Smooth muscle cell of the brain vasculature (primary cell): ENCODE results near the gene CYSRT1.
"Not testable (repeated sequence)": the region's sequence is repeated elsewhere in the genome, so short reads cannot be mapped to it uniquely, and the experiment has no call there.

Experiments used
- DNase-seq: peaks from one replicate; pipeline ENCODE4 v3.0.0-alpha.2; 2012; ENCODE audit warnings: low read depth, low spot score

CYSRT1 gene

DNA sequence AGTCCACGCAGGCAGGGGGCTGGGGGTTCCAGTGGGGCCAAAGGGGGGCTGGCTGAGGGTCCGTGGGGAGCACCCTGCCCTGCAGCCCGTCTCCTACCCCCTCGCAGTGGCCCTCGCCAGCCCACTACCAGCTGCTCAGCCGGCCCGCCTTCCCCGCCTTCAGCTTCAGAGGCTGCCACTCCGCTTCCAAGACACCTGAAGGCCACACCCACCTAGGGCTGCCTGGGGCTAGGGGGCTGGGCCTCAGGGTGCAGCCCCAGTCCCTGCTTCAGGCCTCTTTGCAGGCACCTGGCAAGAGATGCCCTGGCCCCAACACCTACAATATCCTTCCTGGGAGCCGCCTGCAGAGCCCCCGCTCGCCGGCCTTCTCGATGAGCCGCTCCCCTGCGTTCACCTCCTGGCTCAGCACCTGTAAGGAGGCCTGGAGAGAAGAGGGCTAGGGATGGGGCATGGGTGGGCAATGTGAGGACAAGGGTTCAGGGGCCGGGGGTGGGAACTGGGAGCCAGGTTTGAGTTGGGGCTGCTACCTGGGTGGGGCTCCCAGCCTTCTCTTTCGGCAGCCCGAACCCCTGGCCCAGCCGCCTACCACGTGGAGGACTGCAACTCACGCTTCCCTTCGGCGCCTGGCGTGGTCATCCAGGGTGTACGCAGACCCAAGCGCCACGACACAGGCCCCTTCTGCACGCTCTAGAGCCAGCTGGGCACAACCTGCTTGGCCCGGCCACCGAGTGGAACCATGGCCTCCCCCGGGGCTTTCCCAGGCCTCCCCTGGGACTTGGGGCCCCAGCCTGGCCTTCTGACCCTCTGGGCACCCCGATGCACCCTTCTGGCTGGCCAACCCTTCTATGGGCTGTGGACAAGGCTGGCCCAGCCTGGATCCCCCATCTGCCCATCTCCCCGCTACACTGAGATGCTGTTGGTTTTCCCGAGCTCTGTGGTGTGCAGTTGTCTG, 27.9 kb downstream of the CYSRT1 start:
- no peak for DNase-seq

DNA sequence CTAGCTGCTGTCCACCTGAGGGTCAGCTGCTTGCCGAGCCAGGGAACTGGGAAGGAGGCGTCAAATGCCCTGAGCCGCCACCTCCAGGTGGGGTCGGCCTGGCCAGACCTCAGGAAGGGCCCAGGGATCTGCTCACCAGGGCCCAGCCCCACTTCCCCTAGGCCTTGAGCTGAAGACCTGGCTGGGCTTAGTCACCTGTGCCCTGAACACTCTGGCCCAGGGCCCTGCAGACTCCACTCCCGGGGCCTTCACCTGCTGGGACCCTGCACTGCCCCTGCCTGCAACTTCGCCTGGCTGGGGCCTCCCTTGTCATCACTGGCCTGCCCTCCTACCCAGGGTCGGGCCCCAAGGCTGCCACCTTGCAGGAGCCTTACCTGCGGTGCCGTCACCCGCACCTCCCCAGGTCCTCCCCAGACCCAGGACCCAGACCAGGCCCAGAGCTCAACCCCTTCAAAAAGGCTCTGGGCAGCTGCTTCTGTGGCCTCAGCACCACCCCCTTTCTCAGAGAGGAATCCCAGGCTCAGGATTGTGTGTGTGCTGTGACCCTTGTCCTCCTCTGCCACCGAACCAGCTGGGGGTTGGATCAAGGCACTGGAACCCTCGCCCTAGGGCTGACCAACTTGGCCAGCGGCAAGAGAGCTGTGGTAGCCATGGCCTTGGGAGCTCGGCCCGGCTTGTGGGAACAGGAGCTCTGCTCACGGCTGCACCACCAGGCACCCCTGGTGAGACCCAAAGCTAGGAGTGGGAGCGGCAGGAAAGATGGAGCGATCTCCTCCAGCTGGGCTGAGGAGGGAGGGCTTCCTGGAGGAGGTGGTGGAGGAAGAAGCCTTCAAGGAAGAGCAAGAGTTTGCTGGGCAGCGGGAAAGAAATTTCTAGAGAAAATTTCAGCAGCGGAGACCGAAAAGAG, 29.0 kb downstream of the CYSRT1 start:
- no peak for DNase-seq

DNA sequence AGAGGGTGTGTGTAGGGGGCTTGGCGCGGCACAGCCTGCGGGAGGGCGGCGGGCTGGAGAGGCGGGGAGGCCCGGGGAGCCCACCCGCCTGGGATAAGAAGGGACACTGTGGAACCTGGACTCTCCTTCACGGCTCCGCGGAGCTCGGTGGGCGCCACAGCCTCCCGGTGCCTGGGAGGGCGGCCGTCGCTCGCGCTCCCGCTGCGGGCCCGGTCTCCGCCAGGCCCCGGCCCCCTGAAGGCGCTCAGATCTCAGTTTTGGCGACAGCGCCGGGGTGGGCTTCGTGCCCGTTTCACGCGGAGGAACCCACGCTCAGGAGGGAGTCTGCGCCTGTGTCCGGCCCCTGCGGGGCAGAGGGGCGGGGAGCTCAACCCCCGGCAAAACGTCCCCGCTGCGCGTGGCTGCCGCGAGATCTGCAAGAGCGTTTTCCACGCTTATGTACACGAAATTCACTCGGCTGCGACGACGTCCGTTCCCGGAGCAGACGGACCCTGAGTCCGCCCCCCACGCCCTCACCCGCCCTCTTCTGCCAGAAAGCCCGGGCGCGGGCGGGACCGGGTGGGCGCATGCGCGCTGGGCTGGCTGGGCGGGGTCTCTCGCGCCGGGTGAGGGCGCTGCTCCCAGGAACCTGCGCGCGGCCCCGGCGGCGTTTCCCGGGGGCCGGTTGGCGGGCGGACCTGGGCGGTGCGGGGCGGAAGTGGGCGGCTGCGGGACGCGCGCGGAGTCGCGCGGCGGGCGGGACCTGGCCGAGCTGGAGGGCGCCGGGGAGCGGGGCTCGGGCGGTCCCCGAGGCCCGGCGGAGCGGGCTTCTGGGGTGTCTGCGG, 29.9 kb downstream of the CYSRT1 start, which contains the start of gene NELFB:
NELFB (plus strand) TSS at position 704 of the 824 bp plus-strand sequence.
- no peak for DNase-seq

DNA sequence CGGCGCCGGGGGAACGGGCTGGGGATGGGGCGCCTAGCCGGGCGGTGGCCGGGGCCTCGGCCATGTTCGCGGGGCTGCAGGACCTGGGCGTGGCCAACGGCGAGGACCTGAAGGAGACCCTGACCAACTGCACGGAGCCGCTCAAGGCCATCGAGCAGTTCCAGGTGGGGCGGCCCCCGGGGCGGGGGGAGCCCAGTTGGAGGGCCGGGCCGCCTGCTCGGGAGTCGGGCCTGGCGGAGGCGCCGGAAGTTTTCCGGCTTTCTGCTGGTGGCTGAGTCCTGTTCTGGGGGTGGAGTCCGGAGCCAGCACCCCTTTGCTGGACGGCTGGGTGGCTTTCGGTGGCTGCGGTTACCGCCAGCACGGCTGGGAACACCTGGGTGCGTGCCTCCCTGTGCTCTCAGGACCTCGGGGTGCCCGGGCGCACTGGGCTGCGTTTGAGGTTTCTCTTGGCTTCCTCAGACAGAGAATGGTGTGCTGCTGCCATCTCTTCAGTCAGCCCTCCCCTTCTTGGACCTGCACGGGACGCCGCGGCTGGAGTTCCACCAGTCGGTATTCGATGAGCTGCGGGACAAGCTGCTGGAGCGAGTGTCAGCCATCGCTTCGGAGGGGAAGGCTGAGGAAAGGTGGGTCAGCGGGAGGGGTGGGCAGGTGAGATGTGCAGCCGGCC, 30.6 kb downstream of the CYSRT1 start:
- no peak for DNase-seq

DNA sequence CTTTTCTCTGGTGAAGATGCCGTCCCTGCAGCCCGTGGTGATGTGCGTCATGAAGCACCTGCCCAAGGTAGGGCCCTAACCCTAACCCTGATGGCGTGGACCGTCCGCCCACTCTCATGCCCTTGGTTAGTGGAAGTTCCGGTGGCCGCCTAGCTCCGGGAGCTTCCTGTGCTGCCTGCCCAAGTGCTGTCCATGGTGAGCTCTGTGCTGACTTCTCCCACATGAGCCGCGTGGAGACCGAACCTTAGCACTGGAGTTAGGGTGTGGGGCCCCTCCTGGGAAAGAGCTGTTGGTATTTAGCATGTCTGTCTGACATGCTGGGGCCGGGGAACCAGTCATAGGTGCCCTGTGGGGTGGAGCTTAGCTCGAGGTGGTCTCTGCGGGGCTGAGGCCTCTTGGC, 31.4 kb downstream of the CYSRT1 start:
- no peak for DNase-seq

DNA sequence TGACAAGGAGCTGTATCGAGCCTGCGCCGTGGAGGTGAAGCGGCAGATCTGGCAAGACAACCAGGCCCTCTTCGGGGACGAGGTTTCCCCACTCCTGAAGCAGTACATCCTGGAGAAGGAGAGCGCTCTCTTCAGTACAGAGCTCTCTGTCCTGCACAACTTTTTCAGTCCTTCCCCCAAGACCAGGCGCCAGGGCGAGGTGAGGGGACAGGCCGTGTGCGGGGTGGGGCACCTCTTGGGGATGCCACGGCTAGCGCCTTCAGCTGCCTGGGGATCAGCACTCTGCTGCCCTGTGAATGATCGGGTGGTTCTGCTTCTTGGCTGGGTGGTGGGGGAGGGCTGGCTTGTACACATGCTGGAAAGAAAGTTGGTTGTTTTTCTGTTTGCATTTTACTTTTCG, 31.9 kb downstream of the CYSRT1 start:
- no peak for DNase-seq

DNA sequence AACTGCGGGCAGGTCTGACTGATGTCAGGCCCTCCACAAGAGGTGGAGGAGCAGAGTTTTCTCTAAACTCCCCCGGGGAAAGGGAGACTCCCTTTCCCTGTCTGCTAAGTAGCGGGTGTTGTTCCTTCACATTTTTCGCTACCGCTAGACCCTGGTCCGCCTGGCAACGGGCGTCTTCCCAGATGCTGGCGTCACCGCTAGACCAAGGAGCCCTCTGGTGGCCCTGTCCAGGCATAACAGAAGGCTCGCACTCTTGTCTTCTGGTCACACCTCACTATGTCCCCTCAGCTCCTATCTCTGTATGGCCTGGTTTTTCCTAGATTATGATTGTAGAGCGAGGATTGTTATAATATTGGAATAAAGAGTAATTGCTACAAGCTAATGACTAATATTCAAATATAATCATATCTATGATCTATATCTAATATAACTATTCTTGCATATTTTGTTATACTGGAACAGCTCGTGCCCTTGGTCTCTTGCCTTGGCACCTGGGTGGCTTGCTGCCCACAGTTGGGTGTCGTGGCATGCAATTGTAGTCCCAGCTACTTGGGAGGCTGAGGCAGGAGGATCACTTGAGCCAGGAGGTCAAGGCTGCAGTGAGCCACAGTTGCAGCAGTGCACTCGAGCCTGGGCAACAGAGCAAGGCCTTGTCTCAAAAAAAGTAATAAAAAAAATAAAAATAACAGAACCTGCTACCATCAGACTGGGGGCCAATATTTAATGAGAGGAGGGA, 37.4 kb downstream of the CYSRT1 start:
- not testable (repeated sequence) for DNase-seq

DNA sequence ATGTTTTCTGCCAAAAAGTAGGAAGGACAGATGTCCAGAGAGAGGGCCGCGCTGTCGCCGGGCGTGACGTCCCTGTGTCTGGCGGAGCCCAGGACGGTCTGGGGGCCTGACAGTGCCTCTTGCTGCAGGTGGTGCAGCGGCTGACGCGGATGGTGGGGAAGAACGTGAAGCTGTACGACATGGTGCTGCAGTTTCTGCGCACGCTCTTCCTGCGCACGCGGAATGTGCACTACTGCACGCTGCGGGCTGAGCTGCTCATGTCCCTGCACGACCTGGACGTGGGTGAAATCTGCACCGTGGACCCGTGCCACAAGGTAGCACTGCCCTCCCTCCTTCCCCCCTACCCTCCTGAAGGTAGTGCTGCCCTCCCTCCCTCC, 37.9 kb downstream of the CYSRT1 start:
- no peak for DNase-seq

DNA sequence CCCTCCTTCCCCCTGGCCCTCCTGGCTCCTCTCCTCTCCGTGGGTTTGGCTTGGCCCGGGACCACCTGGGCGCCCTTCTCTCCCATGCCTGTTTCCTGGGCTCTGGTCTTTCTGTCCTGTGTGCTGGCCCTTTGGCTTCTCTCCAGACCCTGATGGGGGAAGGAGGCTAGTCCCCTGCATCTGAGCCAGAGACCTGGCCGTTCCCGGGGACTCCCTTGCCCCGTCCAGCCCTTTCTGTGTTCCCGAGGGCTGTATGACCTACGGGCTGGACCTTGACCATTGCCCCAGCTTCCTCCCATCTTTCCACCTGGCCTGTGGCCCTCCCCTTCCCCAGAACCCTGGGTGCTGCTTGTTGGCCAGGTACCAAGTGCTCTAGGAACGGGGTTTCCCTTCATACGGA, 38.5 kb downstream of the CYSRT1 start:
- no peak for DNase-seq

DNA sequence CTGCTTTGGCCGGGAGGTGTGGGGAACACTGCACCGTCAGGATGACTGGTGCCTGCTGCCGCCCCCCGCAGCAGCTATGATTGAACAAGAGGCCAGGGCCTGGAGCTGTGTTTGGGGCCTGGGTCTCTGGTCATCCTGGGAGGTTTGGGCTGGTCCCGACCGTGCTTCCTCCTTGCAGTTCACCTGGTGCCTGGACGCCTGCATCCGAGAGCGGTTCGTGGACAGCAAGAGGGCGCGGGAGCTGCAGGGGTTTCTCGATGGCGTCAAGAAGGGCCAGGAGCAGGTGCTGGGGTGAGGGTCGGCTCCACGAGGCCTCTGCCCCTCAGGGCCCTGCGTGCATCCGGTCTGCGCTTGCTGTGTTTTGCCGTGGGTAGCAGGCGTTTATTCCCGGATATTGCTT, 39.1 kb downstream of the CYSRT1 start:
- no peak for DNase-seq

DNA sequence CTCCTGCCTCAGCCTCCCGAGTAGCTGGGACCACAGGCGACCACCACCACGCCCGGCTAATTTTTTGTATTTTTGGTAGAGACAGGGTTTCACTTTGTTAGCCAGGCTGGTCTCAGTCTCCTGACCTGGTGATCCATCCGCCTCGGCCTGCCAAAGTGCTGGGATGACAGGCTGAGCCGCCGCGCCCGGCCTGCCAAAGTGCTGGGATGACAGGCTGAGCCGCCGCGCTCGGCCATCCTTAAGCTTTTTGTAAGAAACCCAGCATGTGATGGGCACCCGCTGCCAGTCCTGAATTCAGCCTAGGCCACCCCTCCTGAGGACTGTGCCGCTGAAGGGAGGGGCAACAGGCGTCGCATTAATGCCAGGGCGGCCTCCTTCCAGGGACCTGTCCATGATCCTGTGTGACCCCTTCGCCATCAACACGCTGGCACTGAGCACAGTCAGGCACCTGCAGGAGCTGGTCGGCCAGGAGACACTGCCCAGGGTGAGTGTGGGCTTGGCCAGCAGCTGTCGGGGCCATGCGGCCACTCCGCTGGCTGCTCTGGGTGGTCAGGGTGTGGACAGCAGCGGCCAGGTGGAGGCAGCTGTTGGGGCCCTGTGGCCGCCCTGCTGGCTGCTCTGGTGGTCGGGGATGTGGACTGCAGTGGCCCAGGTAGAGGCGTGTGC, 40.7 kb downstream of the CYSRT1 start:
- DNase-seq = no peak

DNA sequence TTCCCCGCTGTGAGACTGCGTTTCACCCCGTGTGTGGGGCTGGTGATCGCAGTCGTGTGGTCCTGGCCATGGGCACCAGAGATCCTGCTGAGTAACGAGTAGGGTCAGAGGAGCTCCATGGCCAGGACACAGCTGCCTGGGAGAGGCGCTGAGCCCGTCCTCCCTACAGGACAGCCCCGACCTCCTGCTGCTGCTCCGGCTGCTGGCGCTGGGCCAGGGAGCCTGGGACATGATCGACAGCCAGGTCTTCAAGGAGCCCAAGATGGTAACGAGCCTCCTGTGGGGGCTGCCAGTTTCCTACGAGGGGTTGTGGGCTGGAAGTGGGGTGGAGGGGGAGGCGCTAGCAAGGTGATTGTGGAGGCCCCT, 41.2 kb downstream of the CYSRT1 start:
- DNase-seq = no peak

DNA sequence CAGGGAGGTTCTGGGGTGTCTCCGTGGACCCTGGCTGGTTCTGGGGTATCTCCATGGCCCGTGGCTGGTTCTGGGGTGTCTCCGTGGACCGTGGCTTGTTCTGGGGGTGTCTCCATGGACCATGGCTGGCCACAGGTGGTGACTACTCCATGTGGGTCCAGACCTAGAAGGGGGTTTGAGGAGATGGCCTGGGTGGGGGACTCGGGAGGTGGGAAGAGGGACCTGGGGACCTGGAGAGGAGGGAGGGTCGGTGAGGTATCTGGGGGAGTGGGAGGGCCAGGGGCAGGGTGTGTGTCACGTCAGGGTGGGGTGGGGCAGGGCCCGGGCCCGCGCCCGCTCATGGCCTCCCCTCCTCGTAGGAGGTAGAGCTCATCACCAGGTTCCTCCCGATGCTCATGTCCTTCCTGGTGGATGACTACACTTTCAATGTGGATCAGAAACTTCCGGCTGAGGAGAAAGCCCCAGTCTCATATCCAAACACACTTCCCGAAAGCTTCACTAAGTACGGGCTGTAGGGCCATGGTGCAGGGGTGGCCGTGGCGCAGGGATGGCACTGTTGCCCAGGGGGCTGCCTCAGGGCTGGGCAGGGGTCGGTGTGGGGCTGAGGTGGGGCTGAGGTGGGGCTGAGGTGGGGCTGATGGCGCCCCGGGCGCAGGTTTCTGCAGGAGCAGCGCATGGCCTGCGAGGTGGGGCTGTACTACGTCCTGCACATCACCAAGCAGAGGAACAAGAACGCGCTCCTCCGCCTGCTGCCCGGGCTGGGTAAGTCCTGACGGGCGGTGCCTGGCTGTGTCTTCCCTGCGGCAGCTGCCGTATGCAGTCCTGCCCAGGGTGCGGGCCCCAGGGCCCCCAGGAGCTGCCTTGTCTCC, 41.8 kb downstream of the CYSRT1 start:
- DNase-seq = no peak

DNA sequence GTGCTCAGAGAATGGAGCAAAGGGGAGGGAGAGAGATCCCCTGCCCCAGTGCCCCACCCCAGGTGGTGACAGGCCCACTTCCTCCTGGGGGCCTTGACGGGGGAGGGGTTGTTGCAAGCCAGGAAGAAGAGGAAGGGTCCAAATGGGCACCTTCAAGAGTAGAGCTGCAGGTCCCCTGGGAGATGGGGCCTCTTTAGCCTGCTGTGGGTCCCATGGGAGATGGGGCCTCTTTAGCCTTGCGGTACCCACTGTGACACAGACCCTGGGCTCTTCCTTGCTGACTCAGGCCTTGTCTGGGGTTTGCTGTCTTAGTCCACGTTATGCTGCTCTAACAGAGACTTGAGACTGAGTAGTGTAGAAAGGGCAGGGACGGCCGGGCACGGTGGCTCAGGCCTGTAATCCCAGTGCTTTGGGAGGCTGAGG, 43.0 kb downstream of the CYSRT1 start:
- no peak for DNase-seq

DNA sequence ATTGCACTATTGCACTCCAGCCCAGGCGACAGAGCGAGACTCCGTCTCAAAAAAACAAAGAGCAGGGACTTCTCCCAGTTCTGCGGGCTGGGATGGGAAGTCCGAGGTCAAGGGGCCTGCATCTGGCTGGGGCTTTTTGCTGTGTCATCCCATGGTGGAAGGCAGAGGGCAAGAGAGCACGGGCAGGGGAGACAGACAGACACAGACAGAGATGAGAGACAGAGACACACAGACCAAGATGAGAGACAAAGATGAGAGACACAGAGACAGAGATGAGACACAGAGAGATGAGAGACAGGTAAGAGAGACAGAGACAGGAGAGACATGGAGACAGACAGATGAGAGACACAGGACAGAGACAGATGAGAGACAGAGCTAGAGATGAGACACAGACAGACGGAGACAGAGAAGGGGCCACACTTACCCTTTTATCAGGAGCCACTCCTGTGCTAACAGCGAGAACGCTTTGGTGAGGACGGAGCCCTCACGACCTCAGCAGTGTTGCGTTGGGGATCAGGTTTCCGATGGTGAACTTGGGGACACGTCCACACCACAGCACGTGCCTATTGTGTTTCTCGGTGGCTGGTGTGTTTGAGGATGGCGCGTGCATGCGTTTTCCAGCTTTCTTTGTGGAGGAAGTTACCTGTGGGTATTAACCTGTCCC, 43.7 kb downstream of the CYSRT1 start:
- no peak for DNase-seq

DNA sequence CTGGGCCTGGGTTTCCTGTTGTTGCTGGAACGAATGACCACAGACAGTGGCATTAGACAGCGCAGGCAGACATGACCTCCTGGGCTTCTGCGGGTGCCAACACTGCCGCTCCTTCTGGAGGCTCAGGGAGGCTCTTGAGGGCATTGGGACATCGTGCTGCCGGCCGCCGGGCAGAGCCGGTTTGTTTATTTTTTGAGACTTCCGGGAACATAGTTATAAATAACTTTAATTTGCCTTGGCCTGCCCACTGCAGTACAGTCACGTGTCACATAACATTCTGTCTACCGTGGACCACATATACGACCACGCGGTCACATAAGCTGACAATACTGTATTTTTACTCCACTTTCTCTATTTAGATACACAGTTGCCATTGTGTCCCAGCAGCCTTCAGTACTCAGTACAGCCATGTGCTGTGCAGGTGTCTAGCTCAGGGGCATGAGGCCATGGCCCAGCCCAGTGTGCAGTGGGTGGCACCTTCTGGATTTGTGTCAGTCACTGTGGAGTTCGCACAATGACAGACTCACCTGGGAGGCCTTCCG, 44.3 kb downstream of the CYSRT1 start:
- no peak for DNase-seq

DNA sequence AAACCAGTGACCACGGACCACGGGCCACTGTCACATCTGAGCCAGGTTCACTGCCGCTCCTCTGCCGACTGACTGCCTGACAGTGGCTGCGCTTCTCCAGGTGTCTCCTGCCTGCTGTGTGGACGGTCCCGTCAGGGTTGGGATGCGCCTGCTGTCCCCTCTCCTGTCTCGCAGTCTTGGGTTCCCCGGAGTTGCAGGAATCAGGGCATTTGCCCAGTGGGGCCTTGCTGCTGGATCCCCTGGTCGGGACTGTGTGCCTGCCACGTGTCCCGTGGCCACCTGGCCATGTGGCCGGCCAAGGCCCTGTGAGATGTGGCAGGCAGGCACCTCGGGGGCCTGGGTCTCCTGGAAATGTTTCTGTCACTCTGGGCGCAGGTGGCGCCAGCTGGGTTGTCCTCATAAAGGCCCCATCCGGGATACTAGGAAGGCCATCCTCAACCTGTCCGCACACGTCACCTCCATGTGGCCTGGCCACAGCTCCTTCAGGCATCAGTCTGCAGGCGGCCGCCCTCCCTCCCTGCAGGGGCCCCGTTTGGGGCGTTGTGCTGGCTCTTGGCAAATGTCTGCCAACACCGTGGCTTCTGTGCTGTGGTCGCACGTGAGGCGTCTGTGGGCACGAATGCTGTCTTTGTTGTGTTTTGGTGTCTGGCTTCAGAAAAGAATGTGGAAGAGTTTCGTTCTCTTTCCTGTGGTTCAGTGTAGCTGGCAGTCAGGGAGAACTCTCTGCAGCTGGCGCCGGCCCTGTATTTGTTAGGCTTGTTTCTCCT, 46.1 kb downstream of the CYSRT1 start:
- DNase-seq = no peak
